DMS53 treated with DMSO at 0.1 percent for 48 hours (cell line): ENCODE data around the gene NBEA.

Source experiments
- DNase-seq: peaks from one replicate; lab custom pipeline; 2025; ENCODE audit not compliant: unreplicated experiment; lab: John Stamatoyannopoulos, UW

The NBEA gene

GRCh38 chr13:35499196-35499662 lies 557.2 kb downstream of the NBEA start:
- DNase-seq: peak; percentile 97

GRCh38 chr13:35499676-35500075 lies 557.6 kb downstream of the NBEA start:
- peak; percentile 29 for DNase-seq

- no peak for DNase-seq
Measured at GRCh38 chr13:35500144-35500543, 558.1 kb downstream of the NBEA start.

- no peak for DNase-seq
Measured at GRCh38 chr13:35501661-35502235, 559.7 kb downstream of the NBEA start.

- no peak for DNase-seq
Measured at GRCh38 chr13:35502456-35502855, 560.4 kb downstream of the NBEA start.

GRCh38 chr13:35512271-35512920 lies 570.3 kb downstream of the NBEA start:
- DNase-seq: no peak

GRCh38 chr13:35514061-35514477 lies 572.0 kb downstream of the NBEA start:
- no peak for DNase-seq

GRCh38 chr13:35514801-35515502 lies 572.9 kb downstream of the NBEA start:
- DNase-seq: no peak

GRCh38 chr13:35518337-35518946 lies 576.4 kb downstream of the NBEA start:
- no peak for DNase-seq

- DNase-seq: no peak
Measured at GRCh38 chr13:35524171-35524570, 582.1 kb downstream of the NBEA start.

- DNase-seq: no peak
Measured at GRCh38 chr13:35526577-35526976, 584.5 kb downstream of the NBEA start.

- DNase-seq: no peak
Measured at GRCh38 chr13:35527451-35527850, 585.4 kb downstream of the NBEA start.

GRCh38 chr13:35530147-35530546 lies 588.1 kb downstream of the NBEA start:
- DNase-seq: no peak

- no peak for DNase-seq
Measured at GRCh38 chr13:35530581-35530980, 588.5 kb downstream of the NBEA start.

GRCh38 chr13:35531526-35531925 lies 589.5 kb downstream of the NBEA start:
- no peak for DNase-seq

- no peak for DNase-seq
Measured at GRCh38 chr13:35534343-35534742, 592.3 kb downstream of the NBEA start.

- DNase-seq: no peak
Measured at GRCh38 chr13:35548790-35549189, 606.7 kb downstream of the NBEA start.

- DNase-seq: peak; percentile 86
Measured at GRCh38 chr13:35549481-35549880, 607.4 kb downstream of the NBEA start.

- no peak for DNase-seq
Measured at GRCh38 chr13:35552172-35552844, 610.2 kb downstream of the NBEA start.

GRCh38 chr13:35554972-35555623 lies 613.0 kb downstream of the NBEA start:
- DNase-seq: no peak

- no peak for DNase-seq
Measured at GRCh38 chr13:35557475-35557874, 615.4 kb downstream of the NBEA start.
